ENCODE results near the gene MCOLN3. TPM values are rescaled to one million over a fixed set of nuclear protein-coding genes. Genes with fewer than 3 reads are reported as not detected.
A peak's percentile ranks its signal among the peaks of the same experiment; 100 is the strongest.
"Not testable (repeated sequence)": the region's sequence is repeated elsewhere in the genome, so short reads cannot be mapped to it uniquely, and the experiment has no call there.

The MCOLN3 gene
- total RNA-seq, 1 experiment from 2014 or later, result 6.2 TPM

- Histone ChIP-seq H3K9me3 (replicated peaks) (no peaks in the 10 kb centered on the region), H3K27ac (no peak overlapping the region), H3K36me3 (peaks cover 2% of the 10 kb centered on the region; the same call in 1 of the 2 replicates), H3K4me3 (no peak overlapping the region), H3K4me1 (no peaks in the 10 kb centered on the region), H3K27me3 (no peaks in the 10 kb centered on the region)
- DNase-seq, result no peak
Observed at GRCh38 chr1:85025940-85026339, 22.4 kb downstream of the MCOLN3 start.

- H3K27me3 ChIP-seq, result no peaks in the 10 kb centered on the region
- no peaks in the 10 kb centered on the region for H3K9me3 ChIP-seq (replicated peaks)
- H3K36me3 ChIP-seq, result peaks cover 2% of the 10 kb centered on the region; the same call in 1 of the 2 replicates
- no peak overlapping the region for H3K4me3 ChIP-seq
- no peak overlapping the region for H3K27ac ChIP-seq
- no peak for DNase-seq
- no peaks in the 10 kb centered on the region for H3K4me1 ChIP-seq
Observed at GRCh38 chr1:85024736-85025135, 23.6 kb downstream of the MCOLN3 start.

DNA sequence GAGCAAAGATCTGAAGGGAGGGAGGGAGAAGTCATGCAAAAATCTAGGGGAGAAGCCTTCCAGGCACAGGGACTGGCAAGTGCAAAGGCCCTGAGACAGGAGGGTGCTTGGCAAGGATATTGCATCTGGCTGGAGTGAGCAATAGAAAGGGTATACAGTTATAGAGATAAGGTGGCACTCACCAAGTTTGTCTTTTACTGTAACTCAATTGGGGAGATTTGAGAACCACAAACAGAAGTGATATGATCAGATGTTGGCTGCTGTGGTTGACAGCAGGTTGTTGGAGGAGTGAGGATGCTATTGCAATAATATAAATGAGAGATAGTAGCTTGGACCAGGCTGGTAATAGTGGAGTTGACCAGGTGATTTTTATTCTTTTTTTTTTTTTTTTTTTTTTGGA is 25.6 kb downstream of the MCOLN3 start:
- no peaks in the 10 kb centered on the region for H3K27me3 ChIP-seq
- H3K36me3 ChIP-seq, result peaks cover 2% of the 10 kb centered on the region; the same call in 1 of the 2 replicates
- H3K4me1 ChIP-seq, result no peaks in the 10 kb centered on the region
- no peaks in the 10 kb centered on the region for H3K9me3 ChIP-seq (replicated peaks)
- DNase-seq, result no peak
- H3K27ac ChIP-seq, result no peak overlapping the region
- no peak overlapping the region for H3K4me3 ChIP-seq

DNA sequence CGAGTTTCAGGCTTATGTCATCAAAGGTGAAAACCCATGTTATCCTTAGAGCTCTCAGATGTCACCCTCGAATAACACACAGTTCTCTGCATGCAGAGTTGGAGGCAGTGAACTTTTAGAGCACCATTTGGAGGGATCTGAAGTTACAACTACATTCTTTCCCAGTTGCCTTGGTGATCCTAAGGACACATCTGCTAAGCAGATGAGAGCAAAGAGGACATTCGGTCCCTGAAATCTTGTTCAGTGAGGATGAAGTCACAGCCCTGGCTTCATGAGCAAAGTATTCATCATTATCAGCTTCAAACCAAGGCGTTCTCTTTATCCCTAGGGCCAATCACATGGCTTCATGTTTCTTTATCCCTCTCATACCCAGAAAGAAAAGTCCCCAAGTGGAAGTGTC is 28.3 kb downstream of the MCOLN3 start:
- Histone ChIP-seq H3K4me1 (no peaks in the 10 kb centered on the region), H3K36me3 (no peaks in the 10 kb centered on the region), H3K4me3 (no peak overlapping the region), H3K9me3 (replicated peaks) (no peaks in the 10 kb centered on the region), H3K27ac (no peak overlapping the region), H3K27me3 (no peaks in the 10 kb centered on the region)
- no peak for DNase-seq

GRCh38 chr1:85015826-85016225 is 32.5 kb downstream of the MCOLN3 start:
- no peaks in the 10 kb centered on the region for H3K27me3 ChIP-seq

GRCh38 chr1:85005641-85006040 is 42.7 kb downstream of the MCOLN3 start:
- not testable (repeated sequence) for H3K4me3 ChIP-seq; H3K36me3 ChIP-seq; H3K4me1 ChIP-seq; H3K27ac ChIP-seq; DNase-seq; H3K9me3 ChIP-seq (replicated peaks); H3K27me3 ChIP-seq

More at GRCh38 chr1:85015826-85016225, 32.5 kb downstream of the MCOLN3 start:
- H3K9me3 ChIP-seq (replicated peaks), result no peaks in the 10 kb centered on the region
- no peaks in the 10 kb centered on the region for H3K4me1 ChIP-seq
- no peaks in the 10 kb centered on the region for H3K36me3 ChIP-seq
- H3K27ac ChIP-seq, result no peak overlapping the region
- H3K4me3 ChIP-seq, result no peak overlapping the region
- DNase-seq, result no peak

DNA sequence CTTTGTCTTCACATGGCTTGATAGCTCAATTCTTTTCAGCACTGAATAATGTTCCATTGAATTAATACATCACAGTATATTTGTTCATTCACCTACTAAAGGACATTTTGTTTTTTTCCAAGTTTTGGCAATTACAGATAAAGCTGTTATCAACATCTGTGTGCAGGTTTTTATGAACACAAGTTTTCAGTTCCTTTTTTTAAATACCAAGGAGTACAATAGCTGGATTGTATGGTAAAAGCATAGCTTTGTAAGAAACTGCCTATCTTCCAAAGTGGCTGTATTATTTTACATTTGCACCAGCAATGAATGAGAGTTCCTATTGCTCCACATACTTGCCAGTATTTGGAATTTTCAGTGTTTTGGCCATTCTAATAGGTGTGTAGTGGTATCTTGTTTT is 46.6 kb downstream of the MCOLN3 start:
- peaks cover 15% of the 10 kb centered on the region for H3K27me3 ChIP-seq
- H3K9me3 ChIP-seq (replicated peaks), result peaks cover 3% of the 10 kb centered on the region; the same call in 1 of the 2 replicates
- peaks cover 3% of the 10 kb centered on the region; the same call in 1 of the 2 replicates for H3K4me1 ChIP-seq
- no peak overlapping the region for H3K27ac ChIP-seq
- DNase-seq, result no peak
- H3K4me3 ChIP-seq, result no peak overlapping the region
- H3K36me3 ChIP-seq, result no peaks in the 10 kb centered on the region

GRCh38 chr1:84998642-84999280 is 49.5 kb downstream of the MCOLN3 start:
- H3K4me3 ChIP-seq, result no peak overlapping the region
- DNase-seq, result no peak
- H3K27ac ChIP-seq, result no peak overlapping the region
- no peaks in the 10 kb centered on the region for H3K9me3 ChIP-seq (replicated peaks)
- H3K4me1 ChIP-seq, result peaks cover 3% of the 10 kb centered on the region; the same call in 1 of the 2 replicates
- H3K36me3 ChIP-seq, result no peaks in the 10 kb centered on the region
- H3K27me3 ChIP-seq, result peaks cover 21% of the 10 kb centered on the region

GRCh38 chr1:84997667-84998600 is 50.4 kb downstream of the MCOLN3 start:
- Histone ChIP-seq H3K4me3 (peak overlapping the region; percentile 71), H3K9me3 (replicated peaks) (no peaks in the 10 kb centered on the region), H3K27ac (no peak overlapping the region), H3K36me3 (no peaks in the 10 kb centered on the region), H3K4me1 (peaks cover 3% of the 10 kb centered on the region; the same call in 1 of the 2 replicates), H3K27me3 (peaks cover 21% of the 10 kb centered on the region)
- DNase-seq, result no peak

DNA sequence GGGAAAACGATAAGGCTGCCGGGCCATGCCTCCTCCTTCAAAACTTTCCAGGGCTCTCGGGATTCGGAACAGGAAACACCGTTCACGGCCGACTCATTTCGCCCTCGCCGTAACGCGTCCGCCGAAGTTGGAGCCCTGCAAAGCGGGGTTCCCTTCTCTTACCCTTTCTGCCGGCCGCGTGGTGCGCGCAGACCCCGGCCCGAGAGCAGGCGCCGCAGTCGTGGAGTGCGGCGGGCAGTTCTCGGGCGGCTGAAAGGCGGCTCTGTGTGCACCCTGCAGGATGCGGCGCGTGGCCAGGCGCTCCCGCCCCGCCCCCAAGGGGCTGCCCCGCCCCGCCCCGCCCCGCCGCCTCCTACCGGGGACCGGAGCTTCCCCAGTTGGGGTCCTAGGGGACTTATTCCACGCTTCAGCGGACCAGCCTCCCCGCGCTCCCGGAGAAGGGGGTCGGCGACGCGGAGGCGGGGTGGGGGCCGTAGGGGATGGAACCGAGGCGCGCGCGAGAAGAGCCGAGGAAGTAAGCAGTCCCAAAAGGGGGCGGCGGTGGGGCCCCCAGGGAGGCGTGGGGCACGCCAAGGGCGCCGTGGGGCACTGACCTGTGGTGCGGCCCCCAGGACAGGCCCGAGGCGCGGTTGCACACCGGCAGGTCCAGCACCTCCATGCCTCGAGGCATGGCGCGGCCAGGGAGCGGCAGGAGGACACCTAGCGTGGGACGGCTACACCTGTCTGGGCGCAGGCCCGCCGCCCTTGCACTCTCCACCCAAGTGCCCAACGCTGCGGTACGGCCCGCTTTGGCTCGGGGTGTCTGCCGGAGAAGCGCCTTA is 51.2 kb downstream of the MCOLN3 start, which contains the start of gene MCOLN2:
TSS of gene MCOLN2 (minus strand) at position 268 of the 821 bp plus-strand sequence. CDS start at position 27, 241 bp downstream.
- DNase-seq, result peak; percentile 43 to 64
- peaks cover 21% of the 10 kb centered on the region for H3K27me3 ChIP-seq
- peak within 1 kb of the TSS; percentile 71 for H3K4me3 ChIP-seq

DNA sequence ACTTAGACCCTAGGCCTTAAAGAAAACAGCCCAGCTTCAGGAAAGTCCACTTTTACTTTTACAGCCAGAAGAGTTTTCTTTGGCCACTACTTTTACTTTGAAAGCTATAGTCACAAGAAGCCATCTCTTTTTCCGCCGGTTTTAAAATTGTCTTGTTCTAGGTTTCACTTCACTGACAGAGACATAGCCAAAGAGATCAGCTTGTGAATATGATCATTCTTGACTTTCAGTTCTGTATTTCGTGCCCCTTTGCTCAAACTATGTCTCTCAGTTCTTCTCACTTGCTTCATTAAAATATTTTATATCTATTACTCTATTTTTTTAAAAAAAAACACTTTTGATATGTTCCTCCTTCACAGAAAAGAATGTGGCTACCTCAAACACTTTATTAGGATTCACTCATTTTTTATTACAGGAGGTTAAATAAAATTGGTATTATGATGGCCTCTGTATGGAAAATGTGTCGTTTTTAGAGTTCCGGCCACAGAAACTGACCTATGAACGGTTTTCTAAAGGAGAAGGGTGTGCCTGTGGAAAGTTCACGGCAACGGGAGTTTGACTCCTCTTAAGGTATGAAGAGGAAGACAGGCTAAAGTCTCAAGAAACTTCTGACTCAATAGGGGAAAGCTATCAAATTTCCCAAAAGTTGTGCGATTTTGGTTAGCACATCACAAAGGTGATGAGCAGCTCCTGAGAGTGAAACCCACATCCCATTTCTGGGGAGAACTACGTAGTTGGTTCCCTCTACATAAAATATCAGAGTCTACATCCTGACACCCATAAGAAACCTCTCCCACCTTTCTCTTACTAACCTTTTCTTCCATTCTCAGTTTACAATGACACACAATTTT is 52.6 kb downstream of the MCOLN3 start:
- Histone ChIP-seq H3K4me3 (no peak overlapping the region), H3K27me3 (peaks cover 21% of the 10 kb centered on the region), H3K9me3 (replicated peaks) (no peaks in the 10 kb centered on the region), H3K4me1 (peaks cover 3% of the 10 kb centered on the region; the same call in 1 of the 2 replicates), H3K36me3 (no peaks in the 10 kb centered on the region), H3K27ac (no peak overlapping the region)
- DNase-seq, result no peak

More for the DNA sequence above, 51.2 kb downstream of the MCOLN3 start, which contains the start of gene MCOLN2:
- Histone ChIP-seq H3K4me1 (peaks cover 3% of the 10 kb centered on the region; the same call in 1 of the 2 replicates), H3K9me3 (replicated peaks) (no peaks in the 10 kb centered on the region), H3K27ac (no peak within 1 kb of the TSS), H3K36me3 (no peaks in the 10 kb centered on the region)

GRCh38 chr1:84991097-84991920 is 57.0 kb downstream of the MCOLN3 start:
- no peak overlapping the region for H3K4me3 ChIP-seq
- H3K36me3 ChIP-seq, result no peaks in the 10 kb centered on the region
- no peaks in the 10 kb centered on the region for H3K4me1 ChIP-seq
- DNase-seq, result no peak
- no peaks in the 10 kb centered on the region for H3K9me3 ChIP-seq (replicated peaks)
- peaks cover 5% of the 10 kb centered on the region; the same call in 1 of the 2 replicates for H3K27me3 ChIP-seq
- no peak overlapping the region for H3K27ac ChIP-seq

- Histone ChIP-seq H3K4me3 (no peak overlapping the region), H3K4me1 (no peaks in the 10 kb centered on the region), H3K36me3 (no peaks in the 10 kb centered on the region), H3K9me3 (replicated peaks) (no peaks in the 10 kb centered on the region), H3K27ac (no peak overlapping the region), H3K27me3 (no peaks in the 10 kb centered on the region)
- no peak for DNase-seq
Observed at GRCh38 chr1:84988588-84988987, 59.7 kb downstream of the MCOLN3 start.

All from SJCRH30 (cell line).